ENCODE results near the gene AKR1E2. TPM values are rescaled to one million over a fixed set of nuclear protein-coding genes. Genes with fewer than 3 reads are reported as not detected.
A peak's percentile ranks its signal among the peaks of the same experiment; 100 is the strongest.
"Not testable (repeated sequence)": the region's sequence is repeated elsewhere in the genome, so short reads cannot be mapped to it uniquely, and the experiment has no call there.

Gene AKR1E2
- total and polyA plus RNA-seq, 9 of the 15 experiments (the other 6 are each of a cell fraction or from before 2014, with no cell fraction given) = 4.2 to 16.6 (median 9.8) TPM

GRCh38 chr10:4815646-4816180 lies 10.3 kb upstream of the AKR1E2 start:
- intact Hi-C loops (cut with micrococcal nuclease) = loop anchor here (1.0 to 10.0 kb wide), 6 partner anchors 33 to 807 kb away; partner anchors contain the start of gene AKR1C3
- ATAC-seq; H3K27ac ChIP-seq (ENCODE audit: extremely low read depth, low read depth, low read length); in situ Hi-C loops (cut with MboI); H3K9me1 ChIP-seq (ENCODE audit: control insufficient read depth, insufficient read depth, low read length); H3K9ac ChIP-seq (ENCODE audit: insufficient read depth in 1 of 2, low read depth in 2 of 2, low read length in 2 of 2); FAIRE-seq; BruUV-seq (replicated peaks); H4K20me1 ChIP-seq (replicated peaks; ENCODE audit: control insufficient read depth, insufficient read depth, low read length); H3K36me3 ChIP-seq (ENCODE audit: control insufficient read depth, insufficient read depth, low read length); H3K27me3 ChIP-seq (ENCODE audit: control insufficient read depth in 2 of 2, insufficient read depth in 2 of 2, low read length in 2 of 2); H3K79me2 ChIP-seq (ENCODE audit: control insufficient read depth, insufficient read depth, low read length); H3K4me2 ChIP-seq (ENCODE audit: insufficient read depth, low read length); H3K4me3 ChIP-seq; H2AFZ ChIP-seq (ENCODE audit: low read depth, low read length); TF ChIP-seq REST (CRISPR knock-in tag; IDR thresholded peaks at IDR 0.05; ENCODE audit: low read depth): not testable (repeated sequence)
- peaks cover 0 to 20% of the 10 kb centered on the region in 2 experiments; a peak in 2 of 5 replicates for H3K4me1 ChIP-seq (replicated peaks in 1 of 2; ENCODE audit: control insufficient read depth in 2 of 2, insufficient read depth in 2 of 2, low read length in 2 of 2)
- ChIA-PET POLR2A (interaction anchor here (1.0 kb wide), 2 partner anchors 518 to 552 kb away, joined by 3 to 7 read pairs; no protein-coding TSS in a partner anchor), CTCF (ENCODE audit: low intra/inter-chr PET ratio) (interaction anchor here (0.6 to 2.9 kb wide), 13 partner anchors 34 to 1621 kb away, joined by 3 to 39 read pairs (median 4); partner anchors contain the start of gene AKR1C3)
- DNase-seq (ENCODE audit: extremely low read depth in 1 of 4, low spot score in 3 of 4) = peak in 1 of 4 experiments; percentile 40
- 0% methylated on average over 1 of the region's 11 CpGs for WGBS (ENCODE audit: insufficient coverage, low coverage, missing lambda C conversion rate)
- peaks cover 13% of the 10 kb centered on the region for H3K9me3 ChIP-seq (replicated peaks; ENCODE audit: control insufficient read depth, insufficient read depth, low read depth, low read length)
- TF ChIP-seq, protein P1, sequence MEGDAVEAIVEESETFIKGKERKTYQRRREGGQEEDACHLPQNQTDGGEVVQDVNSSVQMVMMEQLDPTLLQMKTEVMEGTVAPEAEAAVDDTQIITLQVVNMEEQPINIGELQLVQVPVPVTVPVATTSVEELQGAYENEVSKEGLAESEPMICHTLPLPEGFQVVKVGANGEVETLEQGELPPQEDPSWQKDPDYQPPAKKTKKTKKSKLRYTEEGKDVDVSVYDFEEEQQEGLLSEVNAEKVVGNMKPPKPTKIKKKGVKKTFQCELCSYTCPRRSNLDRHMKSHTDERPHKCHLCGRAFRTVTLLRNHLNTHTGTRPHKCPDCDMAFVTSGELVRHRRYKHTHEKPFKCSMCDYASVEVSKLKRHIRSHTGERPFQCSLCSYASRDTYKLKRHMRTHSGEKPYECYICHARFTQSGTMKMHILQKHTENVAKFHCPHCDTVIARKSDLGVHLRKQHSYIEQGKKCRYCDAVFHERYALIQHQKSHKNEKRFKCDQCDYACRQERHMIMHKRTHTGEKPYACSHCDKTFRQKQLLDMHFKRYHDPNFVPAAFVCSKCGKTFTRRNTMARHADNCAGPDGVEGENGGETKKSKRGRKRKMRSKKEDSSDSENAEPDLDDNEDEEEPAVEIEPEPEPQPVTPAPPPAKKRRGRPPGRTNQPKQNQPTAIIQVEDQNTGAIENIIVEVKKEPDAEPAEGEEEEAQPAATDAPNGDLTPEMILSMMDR (IDR thresholded peaks at IDR 0.05 in 2 of 3, conservative IDR thresholded peaks at IDR 0.05 in 1 of 3; ENCODE audit: insufficient read depth in 2 of 3, low read depth in 1 of 3, low read length in 3 of 3) = peak; percentile 17 to 84 (median 25); a peak in 5 of 6 replicates
- TF ChIP-seq REST (IDR thresholded peaks at IDR 0.05; ENCODE audit: borderline replicate concordance) = peak; percentile 29; the same call in 1 of the 2 replicates
- TF ChIP-seq ZNF766 (CRISPR knock-in tag; conservative IDR thresholded peaks at IDR 0.05) = peak; percentile 81
- TF ChIP-seq RAD21 (CRISPR knock-in tag; conservative IDR thresholded peaks at IDR 0.05 in 1 of 2, IDR thresholded peaks at IDR 0.05 in 1 of 2) = peak; percentile 43 to 65
- TF ChIP-seq, protein P2, sequence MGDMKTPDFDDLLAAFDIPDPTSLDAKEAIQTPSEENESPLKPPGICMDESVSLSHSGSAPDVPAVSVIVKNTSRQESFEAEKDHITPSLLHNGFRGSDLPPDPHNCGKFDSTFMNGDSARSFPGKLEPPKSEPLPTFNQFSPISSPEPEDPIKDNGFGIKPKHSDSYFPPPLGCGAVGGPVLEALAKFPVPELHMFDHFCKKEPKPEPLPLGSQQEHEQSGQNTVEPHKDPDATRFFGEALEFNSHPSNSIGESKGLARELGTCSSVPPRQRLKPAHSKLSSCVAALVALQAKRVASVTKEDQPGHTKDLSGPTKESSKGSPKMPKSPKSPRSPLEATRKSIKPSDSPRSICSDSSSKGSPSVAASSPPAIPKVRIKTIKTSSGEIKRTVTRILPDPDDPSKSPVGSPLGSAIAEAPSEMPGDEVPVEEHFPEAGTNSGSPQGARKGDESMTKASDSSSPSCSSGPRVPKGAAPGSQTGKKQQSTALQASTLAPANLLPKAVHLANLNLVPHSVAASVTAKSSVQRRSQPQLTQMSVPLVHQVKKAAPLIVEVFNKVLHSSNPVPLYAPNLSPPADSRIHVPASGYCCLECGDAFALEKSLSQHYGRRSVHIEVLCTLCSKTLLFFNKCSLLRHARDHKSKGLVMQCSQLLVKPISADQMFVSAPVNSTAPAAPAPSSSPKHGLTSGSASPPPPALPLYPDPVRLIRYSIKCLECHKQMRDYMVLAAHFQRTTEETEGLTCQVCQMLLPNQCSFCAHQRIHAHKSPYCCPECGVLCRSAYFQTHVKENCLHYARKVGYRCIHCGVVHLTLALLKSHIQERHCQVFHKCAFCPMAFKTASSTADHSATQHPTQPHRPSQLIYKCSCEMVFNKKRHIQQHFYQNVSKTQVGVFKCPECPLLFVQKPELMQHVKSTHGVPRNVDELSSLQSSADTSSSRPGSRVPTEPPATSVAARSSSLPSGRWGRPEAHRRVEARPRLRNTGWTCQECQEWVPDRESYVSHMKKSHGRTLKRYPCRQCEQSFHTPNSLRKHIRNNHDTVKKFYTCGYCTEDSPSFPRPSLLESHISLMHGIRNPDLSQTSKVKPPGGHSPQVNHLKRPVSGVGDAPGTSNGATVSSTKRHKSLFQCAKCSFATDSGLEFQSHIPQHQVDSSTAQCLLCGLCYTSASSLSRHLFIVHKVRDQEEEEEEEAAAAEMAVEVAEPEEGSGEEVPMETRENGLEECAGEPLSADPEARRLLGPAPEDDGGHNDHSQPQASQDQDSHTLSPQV (IDR thresholded peaks at IDR 0.05) = 0 out of 2 replicates have a peak, but pooled peaks have one; percentile 26
